Measurements from ENCODE around the gene TOP1. TPM values are rescaled to one million over a fixed set of nuclear protein-coding genes. Genes with fewer than 3 reads are reported as not detected.

TOP1 gene
- total RNA-seq, 4 donors from 2014 or later, result 20.2 to 28.5 (median 23.0) TPM

DNA sequence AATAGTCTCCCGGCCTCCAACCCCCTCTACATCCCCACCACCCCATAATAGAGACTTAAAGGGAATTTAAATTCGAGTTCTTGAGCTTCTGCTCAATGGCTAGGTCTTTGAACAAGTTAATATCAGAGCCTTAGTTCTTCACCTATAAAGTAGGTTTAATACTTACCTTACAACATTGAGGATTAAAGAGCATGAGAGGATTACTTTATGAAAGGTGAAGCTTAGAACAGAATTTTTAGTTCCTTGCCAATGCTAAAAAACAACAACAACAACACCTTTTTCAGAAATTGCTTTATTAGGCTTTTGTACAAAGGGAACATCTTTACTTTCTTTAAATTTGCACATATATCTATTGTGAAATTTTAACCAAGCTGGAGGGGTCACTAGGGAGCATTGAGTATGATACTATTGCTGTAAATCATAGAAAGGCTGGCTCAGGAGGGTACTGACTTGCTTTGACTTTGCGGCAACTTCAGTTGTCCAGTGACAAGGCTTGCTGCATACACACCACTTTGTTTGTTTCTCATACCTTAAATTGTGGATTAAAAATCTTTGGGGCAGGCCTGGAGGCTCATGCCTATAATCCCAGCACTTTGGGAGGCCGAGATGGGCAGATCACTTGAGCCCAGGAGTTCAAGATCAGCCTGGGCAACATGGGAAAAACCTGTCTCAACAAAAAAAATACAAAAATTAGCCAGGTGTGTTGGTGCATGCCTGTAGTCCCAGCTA, 9.7 kb downstream of the TOP1 start:
- no peak overlapping the region for H3K27ac ChIP-seq (replicated peaks in 1 of 4)
- WGBS, result 98% methylated on average over 4 of the region's 4 CpGs
- H3K9me3 ChIP-seq, result no peaks in the 10 kb centered on the region
- H3K36me3 ChIP-seq, result no peaks in the 10 kb centered on the region
- TF ChIP-seq, protein P1, sequence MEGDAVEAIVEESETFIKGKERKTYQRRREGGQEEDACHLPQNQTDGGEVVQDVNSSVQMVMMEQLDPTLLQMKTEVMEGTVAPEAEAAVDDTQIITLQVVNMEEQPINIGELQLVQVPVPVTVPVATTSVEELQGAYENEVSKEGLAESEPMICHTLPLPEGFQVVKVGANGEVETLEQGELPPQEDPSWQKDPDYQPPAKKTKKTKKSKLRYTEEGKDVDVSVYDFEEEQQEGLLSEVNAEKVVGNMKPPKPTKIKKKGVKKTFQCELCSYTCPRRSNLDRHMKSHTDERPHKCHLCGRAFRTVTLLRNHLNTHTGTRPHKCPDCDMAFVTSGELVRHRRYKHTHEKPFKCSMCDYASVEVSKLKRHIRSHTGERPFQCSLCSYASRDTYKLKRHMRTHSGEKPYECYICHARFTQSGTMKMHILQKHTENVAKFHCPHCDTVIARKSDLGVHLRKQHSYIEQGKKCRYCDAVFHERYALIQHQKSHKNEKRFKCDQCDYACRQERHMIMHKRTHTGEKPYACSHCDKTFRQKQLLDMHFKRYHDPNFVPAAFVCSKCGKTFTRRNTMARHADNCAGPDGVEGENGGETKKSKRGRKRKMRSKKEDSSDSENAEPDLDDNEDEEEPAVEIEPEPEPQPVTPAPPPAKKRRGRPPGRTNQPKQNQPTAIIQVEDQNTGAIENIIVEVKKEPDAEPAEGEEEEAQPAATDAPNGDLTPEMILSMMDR (IDR thresholded peaks at IDR 0.05), result no peak
- no peak for TF ChIP-seq POLR2AphosphoS5 (IDR thresholded peaks at IDR 0.05)
- TF ChIP-seq EP300 (IDR thresholded peaks at IDR 0.05), result no peak
- no peak for TF ChIP-seq POLR2A (IDR thresholded peaks at IDR 0.05; ENCODE audit: low read depth)
- no peak for DNase-seq (ENCODE audit: extremely low spot score)
- intact Hi-C loops (cut with DNase I), result no loop called here
- peaks cover 19 to 83% (median 62%) of the 10 kb centered on the region in 4 donors for H3K4me1 ChIP-seq
- H3K4me3 ChIP-seq, result no peak overlapping the region
- H3K27me3 ChIP-seq, result no peaks in the 10 kb centered on the region

DNA sequence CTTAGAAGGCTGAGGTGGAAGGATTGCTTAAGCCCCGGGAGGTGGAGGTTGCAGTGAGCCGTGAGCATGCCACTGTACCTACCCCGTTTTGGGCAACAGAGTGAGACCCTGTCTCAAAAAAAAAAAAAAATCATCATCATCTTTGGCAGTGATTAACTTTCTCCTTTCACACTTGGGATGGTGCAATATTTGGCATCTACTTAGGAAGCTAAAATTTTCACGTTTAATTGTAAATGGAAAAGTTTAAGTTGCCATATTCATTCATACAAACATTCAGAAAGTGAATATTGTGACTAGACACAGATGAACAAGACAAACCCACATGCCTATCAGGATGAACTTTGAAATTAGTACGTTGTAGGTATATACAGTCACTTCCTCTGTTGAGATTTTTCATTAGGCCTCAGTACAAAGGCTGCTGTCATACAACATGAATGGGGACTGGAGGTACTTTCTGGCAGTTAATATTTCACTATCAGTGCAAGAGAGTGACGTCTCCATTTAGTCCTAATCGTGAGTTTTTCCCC, 10.3 kb downstream of the TOP1 start:
- no peak for DNase-seq (ENCODE audit: extremely low spot score)
- Histone ChIP-seq H3K4me1 (peaks cover 19 to 83% (median 62%) of the 10 kb centered on the region in 4 donors), H3K27me3 (no peaks in the 10 kb centered on the region), H3K4me3 (no peak overlapping the region), H3K27ac (replicated peaks in 1 of 4) (no peak overlapping the region), H3K9me3 (no peaks in the 10 kb centered on the region), H3K36me3 (no peaks in the 10 kb centered on the region)
- 86% methylated on average over 7 of the region's 7 CpGs for WGBS
- intact Hi-C loops (cut with DNase I), result no loop called here
- TF ChIP-seq EP300 (IDR thresholded peaks at IDR 0.05) (no peak), POLR2AphosphoS5 (IDR thresholded peaks at IDR 0.05) (no peak), POLR2A (IDR thresholded peaks at IDR 0.05; ENCODE audit: low read depth) (no peak)
- TF ChIP-seq, protein P1 (IDR thresholded peaks at IDR 0.05), result no peak

DNA sequence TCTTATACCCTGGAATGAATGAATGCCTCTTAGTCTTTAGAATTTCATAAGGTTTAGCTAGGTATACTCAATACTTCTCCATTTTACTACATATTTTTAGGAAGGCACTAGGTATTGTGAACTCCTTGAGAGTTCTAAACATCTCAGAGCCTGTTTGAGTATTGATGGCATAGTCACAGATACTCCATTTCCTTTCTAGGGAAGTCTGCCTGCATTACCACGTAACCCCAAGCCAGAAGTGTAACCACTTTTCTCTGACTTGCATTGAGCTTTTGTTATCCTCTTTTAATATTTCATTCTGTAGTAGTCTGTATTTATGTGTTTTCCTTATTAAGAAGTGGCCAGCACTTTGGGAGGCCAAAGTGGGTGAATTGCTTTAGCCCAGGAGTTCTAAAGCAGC, 12.2 kb downstream of the TOP1 start:
- Histone ChIP-seq H3K4me3 (no peak overlapping the region), H3K4me1 (peaks cover 22 to 81% (median 61%) of the 10 kb centered on the region in 4 donors), H3K27me3 (no peaks in the 10 kb centered on the region), H3K9me3 (no peaks in the 10 kb centered on the region), H3K27ac (replicated peaks in 1 of 4) (no peak overlapping the region), H3K36me3 (no peaks in the 10 kb centered on the region)
- intact Hi-C loops (cut with DNase I), result no loop called here
- TF ChIP-seq, protein P1 (IDR thresholded peaks at IDR 0.05), result no peak
- TF ChIP-seq EP300 (IDR thresholded peaks at IDR 0.05), result no peak
- no peak for TF ChIP-seq POLR2AphosphoS5 (IDR thresholded peaks at IDR 0.05)
- no peak for TF ChIP-seq POLR2A (IDR thresholded peaks at IDR 0.05; ENCODE audit: low read depth)
- DNase-seq (ENCODE audit: extremely low spot score), result no peak
- WGBS, result 72% methylated on average over 1 of the region's 1 CpG

DNA sequence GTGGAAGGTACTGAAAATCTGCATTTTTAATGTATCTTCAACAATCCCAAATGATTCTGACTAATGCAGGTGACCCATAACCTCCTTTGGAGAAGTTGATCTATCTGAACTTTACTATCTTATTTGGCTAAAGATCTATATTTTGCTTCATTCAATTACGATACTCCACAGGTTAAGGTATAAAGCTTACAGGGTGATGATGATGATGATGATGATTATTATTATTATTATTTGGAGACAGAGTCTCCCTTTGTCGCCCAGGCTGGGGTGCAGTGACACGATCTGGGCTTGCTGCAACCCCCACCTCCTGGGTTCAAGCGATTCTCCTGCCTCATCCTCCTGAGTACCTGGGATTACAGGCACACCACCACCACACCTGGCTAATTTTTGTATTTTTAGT, 13.1 kb downstream of the TOP1 start:
- Histone ChIP-seq H3K27ac (replicated peaks in 1 of 4) (no peak overlapping the region), H3K4me1 (peaks cover 30 to 82% (median 64%) of the 10 kb centered on the region in 4 donors), H3K27me3 (no peaks in the 10 kb centered on the region), H3K9me3 (no peaks in the 10 kb centered on the region), H3K4me3 (no peak overlapping the region), H3K36me3 (no peaks in the 10 kb centered on the region)
- no peak for DNase-seq (ENCODE audit: extremely low spot score)
- TF ChIP-seq POLR2AphosphoS5 (IDR thresholded peaks at IDR 0.05) (no peak), EP300 (IDR thresholded peaks at IDR 0.05) (no peak), POLR2A (IDR thresholded peaks at IDR 0.05; ENCODE audit: low read depth) (no peak)
- TF ChIP-seq, protein P1 (IDR thresholded peaks at IDR 0.05), result no peak
- 95% methylated on average over 4 of the region's 4 CpGs for WGBS
- intact Hi-C loops (cut with DNase I), result no loop called here
